Trophoblast cell (in vitro differentiated cells and primary cell): ENCODE data around the gene ETV3.

Experiments
- DNase-seq, 2 donors: peaks; one replicate each; pipeline ENCODE4 v3.0.0-alpha.2; 2016
- H2AFZ ChIP-seq: 2 replicates; pipeline ENCODE4 v1.6.1; 2013; ENCODE audit warnings: low read length, moderate library complexity, mild to moderate bottlenecking; ENCODE audit not compliant: insufficient read depth, poor library complexity
- H2AK5ac ChIP-seq: 2 replicates; pipeline ENCODE4 v1.6.1; 2013; ENCODE audit warnings: mild to moderate bottlenecking, low read length
- H2BK120ac ChIP-seq: 2 replicates; pipeline ENCODE4 v1.6.1; 2013; ENCODE audit warnings: low read length, mild to moderate bottlenecking, moderate library complexity; ENCODE audit not compliant: insufficient read depth, poor library complexity
- H2BK12ac ChIP-seq: 2 replicates; pipeline ENCODE4 v1.6.1; 2013; ENCODE audit warnings: mild to moderate bottlenecking, low read length, moderate library complexity
- H2BK5ac ChIP-seq: 2 replicates; pipeline ENCODE4 v1.6.1; 2013; ENCODE audit warnings: low read length, low read depth, moderate library complexity, mild to moderate bottlenecking; ENCODE audit not compliant: poor library complexity
- H3K14ac ChIP-seq: 2 replicates; pipeline ENCODE4 v1.6.1; 2013; ENCODE audit warnings: mild to moderate bottlenecking, low read length
- H3K18ac ChIP-seq: 2 replicates; pipeline ENCODE4 v1.6.1; 2013; ENCODE audit warnings: mild to moderate bottlenecking, low read length
- H3K23ac ChIP-seq: 2 replicates; pipeline ENCODE4 v1.6.1; 2013; ENCODE audit warnings: low read length
- H3K27ac ChIP-seq: 2 replicates; pipeline ENCODE4 v1.5.1; 2013; ENCODE audit warnings: low read depth, mild to moderate bottlenecking, inconsistent platforms, low read length, moderate library complexity
- H3K27me3 ChIP-seq: 2 replicates; pipeline ENCODE4 v1.6.1; 2013; ENCODE audit warnings: inconsistent platforms, mild to moderate bottlenecking, low read length, moderate library complexity; ENCODE audit not compliant: insufficient read depth
- H3K36me3 ChIP-seq, 2 experiments: 1 replicate in 1 of 2; 2 replicates in 1 of 2; pipeline ENCODE4 v1.6.1; 2013; ENCODE audit warnings: low read length in 2 of 2, mild to moderate bottlenecking in 2 of 2, moderate library complexity in 1 of 2; ENCODE audit not compliant: insufficient read depth in 2 of 2, control insufficient read depth in 1 of 2
- H3K4ac ChIP-seq: 2 replicates; pipeline ENCODE4 v1.6.1; 2013; ENCODE audit warnings: low read depth, mild to moderate bottlenecking, low read length, moderate library complexity
- H3K4me1 ChIP-seq, 2 experiments: 1 replicate in 1 of 2; 2 replicates in 1 of 2; pipeline ENCODE4 v1.6.1; 2013; ENCODE audit warnings: low read length in 2 of 2, mild to moderate bottlenecking in 2 of 2, moderate library complexity in 1 of 2; ENCODE audit not compliant: insufficient read depth in 2 of 2, control insufficient read depth in 1 of 2
- H3K4me2 ChIP-seq: 2 replicates; pipeline ENCODE4 v1.6.1; 2013; ENCODE audit warnings: inconsistent platforms, mild to moderate bottlenecking, low read length, moderate library complexity
- H3K4me3 ChIP-seq: 2 replicates; pipeline ENCODE4 v1.5.1; 2013; ENCODE audit warnings: mild to moderate bottlenecking, low read depth, low read length, inconsistent platforms
- H3K79me1 ChIP-seq: one replicate; pipeline ENCODE4 v1.6.1; 2013; ENCODE audit warnings: low read length
- H3K79me2 ChIP-seq: 2 replicates; pipeline ENCODE4 v1.6.1; 2013; ENCODE audit warnings: low read length, mild to moderate bottlenecking; ENCODE audit not compliant: control insufficient read depth, insufficient read depth, poor library complexity
- H3K9ac ChIP-seq: 2 replicates; pipeline ENCODE4 v1.6.1; 2013; ENCODE audit warnings: mild to moderate bottlenecking, low read length
- H3K9me3 ChIP-seq: 2 replicates; pipeline ENCODE4 v1.6.1; 2013; ENCODE audit warnings: low read depth, mild to moderate bottlenecking, control low read depth, inconsistent platforms, low read length; ENCODE audit not compliant: insufficient read depth
- H4K12ac ChIP-seq: 2 replicates; pipeline ENCODE4 v1.6.1; 2013; ENCODE audit warnings: low read depth, mild to moderate bottlenecking, low read length, moderate library complexity
- H4K8ac ChIP-seq: 2 replicates; pipeline ENCODE4 v1.6.1; 2013; ENCODE audit warnings: low read depth, mild to moderate bottlenecking, low read length, moderate library complexity
- H4K91ac ChIP-seq: one replicate; pipeline ENCODE4 v1.6.1; 2013; ENCODE audit warnings: low read depth, mild to moderate bottlenecking, low read length, moderate library complexity
- WGBS: extraction: QIAGEN DNeasy Blood & Tissue Kit; methylation state at CpG from one replicate; pipeline ENCODE4 v1.1.7; 2013; ENCODE audit warnings: missing lambda C conversion rate; ENCODE audit not compliant: insufficient read length, insufficient coverage; ENCODE audit errors: extremely low coverage; 5-methylcytosine and 5-hydroxymethylcytosine counted together

The ETV3 gene

GRCh38 chr1:157116737-157117103, 21.5 kb downstream of the ETV3 start:
- Histone ChIP-seq H3K4me2 (no peak overlapping the region), H3K14ac (no peak overlapping the region), H2AFZ (no peak overlapping the region), H3K4ac (no peak overlapping the region), H3K23ac (no peak overlapping the region), H2BK12ac (no peak overlapping the region), H2AK5ac (no peak overlapping the region), H3K9me3 (no peaks in the 10 kb centered on the region), H3K4me1 (peaks cover 3 to 6% of the 10 kb centered on the region in 2 experiments), H3K9ac (no peak overlapping the region), H3K27me3 (no peaks in the 10 kb centered on the region), H3K18ac (no peak overlapping the region), H3K27ac (no peak overlapping the region), H3K36me3 (no peaks in the 10 kb centered on the region), H2BK120ac (no peak overlapping the region), H2BK5ac (no peak overlapping the region), H4K91ac (no peak overlapping the region), H3K79me2 (no peaks in the 10 kb centered on the region), H4K8ac (no peak overlapping the region), H3K4me3 (no peak overlapping the region), H4K12ac (no peak overlapping the region), H3K79me1 (no peaks in the 10 kb centered on the region)
- DNase-seq = no peak

- WGBS = no CpG with 5 or more reads among the region's 16 CpGs
Observed at GRCh38 chr1:157115851-157116736, 22.1 kb downstream of the ETV3 start.

GRCh38 chr1:157115429-157115838, 22.8 kb downstream of the ETV3 start:
- Histone ChIP-seq H4K12ac (no peak overlapping the region), H2AK5ac (no peak overlapping the region), H2BK12ac (no peak overlapping the region), H3K79me2 (no peaks in the 10 kb centered on the region), H3K18ac (no peak overlapping the region), H3K36me3 (no peaks in the 10 kb centered on the region), H2BK120ac (no peak overlapping the region), H3K27me3 (no peaks in the 10 kb centered on the region), H4K8ac (no peak overlapping the region), H3K4me2 (no peak overlapping the region), H3K14ac (no peak overlapping the region), H3K79me1 (no peaks in the 10 kb centered on the region), H3K9ac (no peak overlapping the region), H3K9me3 (peaks cover 4% of the 10 kb centered on the region), H3K4ac (no peak overlapping the region), H3K4me1 (peaks cover 9 to 10% of the 10 kb centered on the region in 2 experiments), H3K27ac (no peak overlapping the region), H2BK5ac (no peak overlapping the region), H4K91ac (no peak overlapping the region), H2AFZ (no peak overlapping the region), H3K23ac (no peak overlapping the region), H3K4me3 (no peak overlapping the region)
- no peak for DNase-seq
- WGBS = no CpG with 5 or more reads among the region's 3 CpGs

More at GRCh38 chr1:157115851-157116736, 22.1 kb downstream of the ETV3 start:
- Histone ChIP-seq H3K4me3 (no peak overlapping the region), H4K12ac (no peak overlapping the region), H3K18ac (no peak overlapping the region), H4K91ac (no peak overlapping the region), H2BK12ac (no peak overlapping the region), H3K23ac (no peak overlapping the region), H2BK5ac (no peak overlapping the region), H3K4ac (no peak overlapping the region), H3K79me1 (no peaks in the 10 kb centered on the region), H3K4me1 (peaks cover 8 to 10% of the 10 kb centered on the region in 2 experiments), H2AK5ac (no peak overlapping the region), H3K27ac (no peak overlapping the region), H3K36me3 (no peaks in the 10 kb centered on the region), H3K27me3 (no peaks in the 10 kb centered on the region), H3K14ac (no peak overlapping the region), H3K4me2 (no peak overlapping the region), H2BK120ac (no peak overlapping the region), H4K8ac (no peak overlapping the region), H3K9me3 (peaks cover 3% of the 10 kb centered on the region), H3K9ac (no peak overlapping the region), H3K79me2 (no peaks in the 10 kb centered on the region), H2AFZ (no peak overlapping the region)
- DNase-seq = no peak

GRCh38 chr1:157114183-157115121, 23.7 kb downstream of the ETV3 start:
- Histone ChIP-seq H4K12ac (no peak overlapping the region), H3K4ac (no peak overlapping the region), H3K9ac (no peak overlapping the region), H3K14ac (no peak overlapping the region), H3K79me2 (no peaks in the 10 kb centered on the region), H3K4me2 (no peak overlapping the region), H3K18ac (no peak overlapping the region), H4K8ac (no peak overlapping the region), H2BK5ac (no peak overlapping the region), H3K9me3 (peaks cover 4% of the 10 kb centered on the region), H2AK5ac (no peak overlapping the region), H3K27ac (no peak overlapping the region), H4K91ac (no peak overlapping the region), H2AFZ (no peak overlapping the region), H3K23ac (no peak overlapping the region), H2BK12ac (no peak overlapping the region), H3K79me1 (no peaks in the 10 kb centered on the region), H3K4me1 (peaks cover 9 to 10% of the 10 kb centered on the region in 2 experiments), H3K27me3 (peaks cover 3% of the 10 kb centered on the region), H2BK120ac (no peak overlapping the region), H3K4me3 (no peak overlapping the region), H3K36me3 (no peaks in the 10 kb centered on the region)
- no peak for DNase-seq
- WGBS = no CpG with 5 or more reads among the region's 18 CpGs
